HepG2 (cell line): ENCODE measurements around the gene UQCRC2. TPM values are rescaled to one million over a fixed set of nuclear protein-coding genes. Genes with fewer than 3 reads are reported as not detected.
A peak's percentile ranks its signal among the peaks of the same experiment; 100 is the strongest.

ENCODE experiments used
- CBFB ChIP-seq: sonication (generic); formaldehyde crosslinking; IDR thresholded peaks from 2 replicates; pipeline ENCODE4 v1.4.0; 2020; ENCODE audit warnings: missing genetic modification reagents
- CHD2 ChIP-seq: IDR thresholded peaks from 2 replicates; pipeline ENCODE4 v1.6.1; 2011; ENCODE audit warnings: low read depth, low read length, improper control_type of control experiment
- IKZF1 ChIP-seq: fragments of 450-650 bp; IDR thresholded peaks from 2 replicates; pipeline ENCODE4 v1.7.1; 2016
- KDM3A ChIP-seq: IDR thresholded peaks from 2 replicates; pipeline ENCODE4 v1.6.1; 2018; ENCODE audit warnings: low read depth, missing compliant biosample characterization
- MEIS1 ChIP-seq: sonication (generic); formaldehyde crosslinking; IDR thresholded peaks from 2 replicates; pipeline ENCODE4 v1.9.0; 2021; ENCODE audit warnings: mild to moderate bottlenecking, missing genetic modification reagents, moderate library complexity, borderline replicate concordance
- NR0B2 ChIP-seq: sonication (generic); formaldehyde crosslinking; IDR thresholded peaks from 2 replicates; pipeline ENCODE4 v1.4.0; 2020; ENCODE audit warnings: mild to moderate bottlenecking, missing genetic modification reagents
- RXRA ChIP-seq: sonication (generic); formaldehyde crosslinking; IDR thresholded peaks from 2 replicates; pipeline ENCODE4 v1.5.1; 2020; ENCODE audit warnings: missing genetic modification reagents
- THAP7 ChIP-seq: sonication (generic); formaldehyde crosslinking; IDR thresholded peaks from 2 replicates; pipeline ENCODE4 v1.8.1; 2023; ENCODE audit warnings: mild to moderate bottlenecking, missing genetic modification reagents
- ZIK1 ChIP-seq: sonication (generic); formaldehyde crosslinking; IDR thresholded peaks from 2 replicates; pipeline ENCODE4 v1.5.0; 2020; ENCODE audit warnings: mild to moderate bottlenecking, low read depth, missing genetic modification reagents, borderline replicate concordance
- ZMYM2 ChIP-seq: sonication (generic); formaldehyde crosslinking; IDR thresholded peaks from 2 replicates; pipeline ENCODE4 v1.8.0; 2022; ENCODE audit warnings: mild to moderate bottlenecking, missing genetic modification reagents
- ZNF180 ChIP-seq: sonication (generic); formaldehyde crosslinking; IDR thresholded peaks from 2 replicates; pipeline ENCODE4 v1.4.0; 2020; ENCODE audit warnings: low read depth, missing genetic modification reagents, borderline replicate concordance
- ZNF607 ChIP-seq: sonication (generic); formaldehyde crosslinking; IDR thresholded peaks from 2 replicates; pipeline ENCODE4 v1.5.1; 2020; ENCODE audit warnings: missing genetic modification reagents, mild to moderate bottlenecking, borderline replicate concordance
- ZNF704 ChIP-seq: sonication (generic); formaldehyde crosslinking; IDR thresholded peaks from 2 replicates; pipeline ENCODE4 v1.8.1; 2023; ENCODE audit warnings: mild to moderate bottlenecking, inconsistent platforms, moderate library complexity, missing genetic modification reagents, borderline replicate concordance
- ZNF780A ChIP-seq: sonication (generic); formaldehyde crosslinking; IDR thresholded peaks from 2 replicates; pipeline ENCODE4 v1.8.0; 2022; ENCODE audit warnings: mild to moderate bottlenecking, missing genetic modification reagents, moderate library complexity
- ZSCAN29 ChIP-seq: sonication (generic); formaldehyde crosslinking; conservative IDR thresholded peaks from 2 replicates; pipeline ENCODE4 v1.4.0; 2020; ENCODE audit warnings: mild to moderate bottlenecking, missing genetic modification reagents
- polyA plus RNA-seq, 8 experiments: library from polyadenylated mRNA; depleted of rRNA in 3 of 8; stranded (reverse) in 7 of 8; unstranded in 1 of 8; fragments of >200 nt; fragmentation: Illumina TruSeq in 4 of 8; extraction: Trizol in 4 of 8; gene quantifications; 2 replicates each; pipeline versions ENCODE4 v1.2.1 to v1.2.3, GENCODE V29; 2011 to 2016; ENCODE audit warnings: low read depth in 4 of 8, missing spikeins in 1 of 8, mixed read lengths in 1 of 8; ENCODE audit not compliant: insufficient read depth in 1 of 8
- total RNA-seq, 5 experiments: library from RNA; depleted of rRNA; stranded (reverse); fragments of >200 nt; fragmentation: Illumina TruSeq; extraction: Trizol; gene quantifications; 2 replicates each; pipeline ENCODE4 v1.2.3, GENCODE V29; 2016; ENCODE audit warnings: low read depth in 1 of 5
- TF ChIP-seq, protein P1 (sequence below): sonication (generic); formaldehyde crosslinking; IDR thresholded peaks from 2 replicates; pipeline ENCODE4; 2020; ENCODE audit warnings: missing genetic modification reagents, mild to moderate bottlenecking, borderline replicate concordance
- TF ChIP-seq, protein P2 (sequence below): sonication (generic); formaldehyde crosslinking; IDR thresholded peaks from 2 replicates; pipeline ENCODE4 v1.8.0; 2022; ENCODE audit warnings: low read depth, missing genetic modification reagents
- TF ChIP-seq, protein P3 (sequence below): sonication (generic); formaldehyde crosslinking; IDR thresholded peaks from 2 replicates; pipeline ENCODE4 v1.8.0; 2022; ENCODE audit warnings: mild to moderate bottlenecking, missing genetic modification reagents, moderate library complexity
- TF ChIP-seq, protein P4 (sequence below): conservative IDR thresholded peaks from 2 replicates; pipeline ENCODE4 v1.6.1; 2018; ENCODE audit warnings: missing genetic modification reagents

The UQCRC2 gene
- total and polyA plus RNA-seq, 2 of the 13 experiments (the other 11 are each of a cell fraction or from before 2014, with no cell fraction given), result 442 to 536 TPM

DNA sequence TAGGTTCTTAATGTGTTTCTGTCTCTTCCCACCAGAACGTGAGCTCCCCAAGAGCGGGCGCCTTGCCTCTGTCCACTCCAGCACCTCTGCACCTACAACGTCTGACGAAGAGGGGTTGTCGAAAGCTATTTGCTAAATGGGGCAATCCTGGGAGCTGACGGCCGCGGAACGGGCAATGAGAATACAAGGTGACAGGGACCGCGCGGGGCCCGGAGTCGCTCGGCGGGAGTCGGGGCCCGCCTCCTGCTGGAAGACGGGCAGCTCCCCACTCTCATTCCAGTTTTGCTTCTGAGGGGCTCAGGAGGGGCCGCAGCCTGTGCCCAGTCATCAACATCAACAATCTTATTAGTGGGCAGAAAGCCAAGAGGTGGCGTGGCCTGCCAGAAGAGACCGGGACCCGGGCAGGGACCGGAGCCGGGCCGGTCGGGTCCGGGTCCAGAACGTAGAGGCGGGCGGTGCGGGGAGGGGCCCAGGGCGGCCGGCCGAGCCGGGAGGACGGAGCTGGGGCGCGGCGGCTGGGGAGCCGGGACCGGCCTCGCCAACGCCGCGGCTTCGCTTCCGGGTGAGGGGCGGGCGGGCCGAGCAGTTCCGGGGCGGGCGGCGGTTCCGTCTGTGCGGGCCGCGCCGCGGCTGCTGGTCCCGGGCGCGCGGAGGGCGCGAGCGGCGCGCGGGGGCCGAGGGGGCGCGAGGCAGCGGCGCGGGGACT, 54.5 kb downstream of the UQCRC2 start, which contains the start of gene MOSMO (continued):
- TF ChIP-seq NR0B2 (CRISPR knock-in tag) (peak; percentile 44; the same call in 1 of the 2 replicates), ZSCAN29 (CRISPR knock-in tag) (no peak; the same call in 1 of the 2 replicates), RXRA (CRISPR knock-in tag) (0 out of 2 replicates have a peak, but pooled peaks have one; percentile 42), THAP7 (CRISPR knock-in tag) (no peak), ZNF780A (CRISPR knock-in tag) (no peak), CHD2 (0 out of 2 replicates have a peak, but pooled peaks have one; percentile 37), ZIK1 (CRISPR knock-in tag) (no peak), KDM3A (CRISPR knock-in tag) (no peak), IKZF1 (no peak), ZNF704 (CRISPR knock-in tag) (no peak; the same call in none of the 2 replicates), ZNF607 (CRISPR knock-in tag) (peak; percentile 47; the same call in 1 of the 2 replicates), ZNF180 (no peak), MEIS1 (peak; percentile 56), CBFB (peak; percentile 55), ZMYM2 (CRISPR knock-in tag) (no peak)
- TF ChIP-seq, protein P1, sequence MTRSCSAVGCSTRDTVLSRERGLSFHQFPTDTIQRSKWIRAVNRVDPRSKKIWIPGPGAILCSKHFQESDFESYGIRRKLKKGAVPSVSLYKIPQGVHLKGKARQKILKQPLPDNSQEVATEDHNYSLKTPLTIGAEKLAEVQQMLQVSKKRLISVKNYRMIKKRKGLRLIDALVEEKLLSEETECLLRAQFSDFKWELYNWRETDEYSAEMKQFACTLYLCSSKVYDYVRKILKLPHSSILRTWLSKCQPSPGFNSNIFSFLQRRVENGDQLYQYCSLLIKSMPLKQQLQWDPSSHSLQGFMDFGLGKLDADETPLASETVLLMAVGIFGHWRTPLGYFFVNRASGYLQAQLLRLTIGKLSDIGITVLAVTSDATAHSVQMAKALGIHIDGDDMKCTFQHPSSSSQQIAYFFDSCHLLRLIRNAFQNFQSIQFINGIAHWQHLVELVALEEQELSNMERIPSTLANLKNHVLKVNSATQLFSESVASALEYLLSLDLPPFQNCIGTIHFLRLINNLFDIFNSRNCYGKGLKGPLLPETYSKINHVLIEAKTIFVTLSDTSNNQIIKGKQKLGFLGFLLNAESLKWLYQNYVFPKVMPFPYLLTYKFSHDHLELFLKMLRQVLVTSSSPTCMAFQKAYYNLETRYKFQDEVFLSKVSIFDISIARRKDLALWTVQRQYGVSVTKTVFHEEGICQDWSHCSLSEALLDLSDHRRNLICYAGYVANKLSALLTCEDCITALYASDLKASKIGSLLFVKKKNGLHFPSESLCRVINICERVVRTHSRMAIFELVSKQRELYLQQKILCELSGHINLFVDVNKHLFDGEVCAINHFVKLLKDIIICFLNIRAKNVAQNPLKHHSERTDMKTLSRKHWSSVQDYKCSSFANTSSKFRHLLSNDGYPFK (CRISPR knock-in tag), result peak; percentile 51; the same call in 1 of the 2 replicates
- TF ChIP-seq, protein P2, sequence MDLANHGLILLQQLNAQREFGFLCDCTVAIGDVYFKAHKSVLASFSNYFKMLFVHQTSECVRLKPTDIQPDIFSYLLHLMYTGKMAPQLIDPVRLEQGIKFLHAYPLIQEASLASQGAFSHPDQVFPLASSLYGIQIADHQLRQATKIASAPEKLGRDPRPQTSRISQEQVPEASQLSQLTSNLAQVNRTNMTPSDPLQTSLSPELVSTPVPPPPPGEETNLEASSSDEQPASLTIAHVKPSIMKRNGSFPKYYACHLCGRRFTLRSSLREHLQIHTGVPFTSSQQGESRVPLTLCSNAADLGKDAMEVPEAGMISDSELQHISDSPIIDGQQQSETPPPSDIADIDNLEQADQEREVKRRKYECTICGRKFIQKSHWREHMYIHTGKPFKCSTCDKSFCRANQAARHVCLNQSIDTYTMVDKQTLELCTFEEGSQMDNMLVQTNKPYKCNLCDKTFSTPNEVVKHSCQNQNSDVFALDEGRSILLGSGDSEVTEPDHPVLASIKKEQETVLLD (CRISPR knock-in tag), result peak; percentile 87
- TF ChIP-seq, protein P3, sequence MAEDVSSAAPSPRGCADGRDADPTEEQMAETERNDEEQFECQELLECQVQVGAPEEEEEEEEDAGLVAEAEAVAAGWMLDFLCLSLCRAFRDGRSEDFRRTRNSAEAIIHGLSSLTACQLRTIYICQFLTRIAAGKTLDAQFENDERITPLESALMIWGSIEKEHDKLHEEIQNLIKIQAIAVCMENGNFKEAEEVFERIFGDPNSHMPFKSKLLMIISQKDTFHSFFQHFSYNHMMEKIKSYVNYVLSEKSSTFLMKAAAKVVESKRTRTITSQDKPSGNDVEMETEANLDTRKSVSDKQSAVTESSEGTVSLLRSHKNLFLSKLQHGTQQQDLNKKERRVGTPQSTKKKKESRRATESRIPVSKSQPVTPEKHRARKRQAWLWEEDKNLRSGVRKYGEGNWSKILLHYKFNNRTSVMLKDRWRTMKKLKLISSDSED (CRISPR knock-in tag), result peak; percentile 61; the same call in 1 of the 2 replicates
- TF ChIP-seq, protein P4, sequence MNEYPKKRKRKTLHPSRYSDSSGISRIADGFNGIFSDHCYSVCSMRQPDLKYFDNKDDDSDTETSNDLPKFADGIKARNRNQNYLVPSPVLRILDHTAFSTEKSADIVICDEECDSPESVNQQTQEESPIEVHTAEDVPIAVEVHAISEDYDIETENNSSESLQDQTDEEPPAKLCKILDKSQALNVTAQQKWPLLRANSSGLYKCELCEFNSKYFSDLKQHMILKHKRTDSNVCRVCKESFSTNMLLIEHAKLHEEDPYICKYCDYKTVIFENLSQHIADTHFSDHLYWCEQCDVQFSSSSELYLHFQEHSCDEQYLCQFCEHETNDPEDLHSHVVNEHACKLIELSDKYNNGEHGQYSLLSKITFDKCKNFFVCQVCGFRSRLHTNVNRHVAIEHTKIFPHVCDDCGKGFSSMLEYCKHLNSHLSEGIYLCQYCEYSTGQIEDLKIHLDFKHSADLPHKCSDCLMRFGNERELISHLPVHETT (CRISPR knock-in tag), result peak; percentile 73
